Gastrocnemius medialis (tissue), 4 donors: ENCODE measurements around the gene CRISPLD2.

Experiments used
- POLR2A ChIP-seq, 2 donors: fragments of 450-650 bp; IDR thresholded peaks; one replicate each; pipeline ENCODE4 v1.6.1; 2017; ENCODE audit warnings: antibody characterized with exemption in 2 of 2, mild to moderate bottlenecking in 2 of 2, moderate library complexity in 2 of 2
- TF ChIP-seq, protein P1 (sequence below), 5 experiments: fragments of 450-650 bp in 3 of 5; fragments of 200-600 bp in 2 of 5; sonication (generic) in 2 of 5; IDR thresholded peaks in 4 of 5; conservative IDR thresholded peaks in 1 of 5; 1 replicate in 4 of 5; 2 replicates in 1 of 5; pipeline ENCODE4 v1.5.1; 2016 to 2019; ENCODE audit warnings: antibody characterized with exemption in 5 of 5, mild to moderate bottlenecking in 3 of 5, moderate library complexity in 3 of 5

DNA sequence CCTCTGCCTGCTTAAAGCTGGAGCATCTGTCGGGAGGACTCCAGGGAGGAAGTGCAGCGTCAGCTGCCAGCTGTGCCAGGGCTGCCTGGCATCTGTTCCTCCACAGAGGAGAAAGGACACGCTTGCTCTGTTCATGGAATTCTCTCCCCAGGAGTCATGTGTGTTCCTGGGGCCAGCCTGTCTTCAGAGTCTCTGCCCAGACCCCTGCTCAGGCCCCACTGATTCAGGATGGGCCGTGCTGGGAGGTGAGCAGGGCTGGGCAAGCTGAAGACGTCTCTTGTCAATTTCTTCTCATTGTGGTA is 24.2 kb downstream of the CRISPLD2 start:
- TF ChIP-seq, protein P1, sequence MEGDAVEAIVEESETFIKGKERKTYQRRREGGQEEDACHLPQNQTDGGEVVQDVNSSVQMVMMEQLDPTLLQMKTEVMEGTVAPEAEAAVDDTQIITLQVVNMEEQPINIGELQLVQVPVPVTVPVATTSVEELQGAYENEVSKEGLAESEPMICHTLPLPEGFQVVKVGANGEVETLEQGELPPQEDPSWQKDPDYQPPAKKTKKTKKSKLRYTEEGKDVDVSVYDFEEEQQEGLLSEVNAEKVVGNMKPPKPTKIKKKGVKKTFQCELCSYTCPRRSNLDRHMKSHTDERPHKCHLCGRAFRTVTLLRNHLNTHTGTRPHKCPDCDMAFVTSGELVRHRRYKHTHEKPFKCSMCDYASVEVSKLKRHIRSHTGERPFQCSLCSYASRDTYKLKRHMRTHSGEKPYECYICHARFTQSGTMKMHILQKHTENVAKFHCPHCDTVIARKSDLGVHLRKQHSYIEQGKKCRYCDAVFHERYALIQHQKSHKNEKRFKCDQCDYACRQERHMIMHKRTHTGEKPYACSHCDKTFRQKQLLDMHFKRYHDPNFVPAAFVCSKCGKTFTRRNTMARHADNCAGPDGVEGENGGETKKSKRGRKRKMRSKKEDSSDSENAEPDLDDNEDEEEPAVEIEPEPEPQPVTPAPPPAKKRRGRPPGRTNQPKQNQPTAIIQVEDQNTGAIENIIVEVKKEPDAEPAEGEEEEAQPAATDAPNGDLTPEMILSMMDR (IDR thresholded peaks at IDR 0.05 in 4 of 5, conservative IDR thresholded peaks at IDR 0.05 in 1 of 5), result no peak
- no peak for TF ChIP-seq POLR2A (IDR thresholded peaks at IDR 0.05)
